HL-60 (cell line): ENCODE data around the gene SNCG.

ENCODE experiments used
- POLR2AphosphoS5 ChIP-seq: IDR thresholded peaks from 2 replicates; pipeline ENCODE4 v1.6.1; 2012; ENCODE audit warnings: low read depth
- TF ChIP-seq, protein P1 (sequence below): IDR thresholded peaks from one replicate; pipeline ENCODE4 v1.5.1; 2011; ENCODE audit warnings: low read length, control low read depth, inconsistent platforms; ENCODE audit not compliant: insufficient read depth

DNA sequence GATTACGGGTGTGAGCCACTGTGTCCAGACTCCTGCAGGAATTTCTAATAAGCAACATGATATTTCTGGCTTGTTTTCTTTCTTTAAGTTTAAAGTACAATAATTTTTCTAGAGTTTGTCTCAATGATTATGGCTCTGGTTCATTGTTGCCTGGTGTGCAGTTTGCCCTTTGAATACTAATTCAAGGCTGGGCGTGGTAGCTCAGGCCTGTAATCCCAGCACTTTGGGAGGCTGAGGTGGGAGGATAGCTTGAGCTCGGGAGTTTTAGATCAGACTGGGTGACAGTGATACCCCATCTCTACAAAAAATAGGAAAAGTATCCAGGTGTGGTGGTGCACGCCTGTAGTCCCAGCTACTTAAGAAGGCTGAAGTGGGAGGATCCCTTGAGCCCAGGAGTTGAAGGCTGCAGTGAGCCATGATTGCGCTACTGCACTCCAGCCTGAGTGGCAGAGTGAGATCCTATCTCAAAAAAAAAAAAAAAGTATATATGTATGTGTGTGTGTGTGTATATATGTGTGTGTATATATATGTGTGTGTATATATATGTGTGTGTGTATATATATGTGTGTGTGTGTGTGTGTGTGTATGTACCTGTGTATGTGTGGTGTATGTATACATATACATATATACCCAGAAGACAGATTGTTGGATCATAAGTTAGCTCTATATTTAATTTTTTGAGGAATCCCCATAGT, 18.1 kb downstream of the SNCG start:
- TF ChIP-seq, protein P1, sequence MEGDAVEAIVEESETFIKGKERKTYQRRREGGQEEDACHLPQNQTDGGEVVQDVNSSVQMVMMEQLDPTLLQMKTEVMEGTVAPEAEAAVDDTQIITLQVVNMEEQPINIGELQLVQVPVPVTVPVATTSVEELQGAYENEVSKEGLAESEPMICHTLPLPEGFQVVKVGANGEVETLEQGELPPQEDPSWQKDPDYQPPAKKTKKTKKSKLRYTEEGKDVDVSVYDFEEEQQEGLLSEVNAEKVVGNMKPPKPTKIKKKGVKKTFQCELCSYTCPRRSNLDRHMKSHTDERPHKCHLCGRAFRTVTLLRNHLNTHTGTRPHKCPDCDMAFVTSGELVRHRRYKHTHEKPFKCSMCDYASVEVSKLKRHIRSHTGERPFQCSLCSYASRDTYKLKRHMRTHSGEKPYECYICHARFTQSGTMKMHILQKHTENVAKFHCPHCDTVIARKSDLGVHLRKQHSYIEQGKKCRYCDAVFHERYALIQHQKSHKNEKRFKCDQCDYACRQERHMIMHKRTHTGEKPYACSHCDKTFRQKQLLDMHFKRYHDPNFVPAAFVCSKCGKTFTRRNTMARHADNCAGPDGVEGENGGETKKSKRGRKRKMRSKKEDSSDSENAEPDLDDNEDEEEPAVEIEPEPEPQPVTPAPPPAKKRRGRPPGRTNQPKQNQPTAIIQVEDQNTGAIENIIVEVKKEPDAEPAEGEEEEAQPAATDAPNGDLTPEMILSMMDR: no peak
- TF ChIP-seq POLR2AphosphoS5: no peak
